Measurements from ENCODE around the gene GRIFIN. TPM values are rescaled to one million over a fixed set of nuclear protein-coding genes. Genes with fewer than 3 reads are reported as not detected.
A peak's percentile ranks its signal among the peaks of the same experiment; 100 is the strongest.

The GRIFIN gene
- total and polyA plus RNA-seq, 7 donors = not detected

DNA sequence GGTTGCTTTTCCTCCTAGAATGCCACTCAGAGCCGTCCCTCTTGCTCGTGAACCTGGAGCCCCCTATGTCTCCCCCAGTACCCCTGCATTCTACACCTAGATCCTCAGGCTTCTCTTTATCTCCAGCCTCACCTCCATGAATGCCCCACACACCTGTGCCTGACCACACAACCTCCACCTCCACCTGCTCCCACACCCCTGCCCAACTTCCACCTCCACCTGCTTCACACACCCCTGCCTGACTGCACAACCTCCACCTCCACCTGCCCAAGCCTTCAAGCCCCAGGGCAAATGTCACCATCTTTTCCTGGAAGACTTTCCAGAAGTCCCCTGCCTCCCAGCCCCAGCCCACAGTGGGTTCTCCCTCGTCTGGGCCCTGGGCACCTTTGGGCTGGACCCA is 36.5 kb upstream of the GRIFIN start:
- Histone ChIP-seq H3K27me3 (no peaks in the 10 kb centered on the region), H3K4me1 (peaks cover 0 to 16% (median 10%) of the 10 kb centered on the region in 4 donors), H3K27ac (no peak overlapping the region), H3K9me3 (no peaks in the 10 kb centered on the region), H3K36me3 (no peaks in the 10 kb centered on the region), H3K4me3 (no peak overlapping the region)
- DNase-seq = no peak
- 70 to 81% methylated on average over 3 of the region's 3 CpGs for WGBS, 2 donors
- TF ChIP-seq POLR2AphosphoS5 (IDR thresholded peaks at IDR 0.05) (no peak), POLR2A (IDR thresholded peaks at IDR 0.05) (no peak)
- TF ChIP-seq, protein P1, sequence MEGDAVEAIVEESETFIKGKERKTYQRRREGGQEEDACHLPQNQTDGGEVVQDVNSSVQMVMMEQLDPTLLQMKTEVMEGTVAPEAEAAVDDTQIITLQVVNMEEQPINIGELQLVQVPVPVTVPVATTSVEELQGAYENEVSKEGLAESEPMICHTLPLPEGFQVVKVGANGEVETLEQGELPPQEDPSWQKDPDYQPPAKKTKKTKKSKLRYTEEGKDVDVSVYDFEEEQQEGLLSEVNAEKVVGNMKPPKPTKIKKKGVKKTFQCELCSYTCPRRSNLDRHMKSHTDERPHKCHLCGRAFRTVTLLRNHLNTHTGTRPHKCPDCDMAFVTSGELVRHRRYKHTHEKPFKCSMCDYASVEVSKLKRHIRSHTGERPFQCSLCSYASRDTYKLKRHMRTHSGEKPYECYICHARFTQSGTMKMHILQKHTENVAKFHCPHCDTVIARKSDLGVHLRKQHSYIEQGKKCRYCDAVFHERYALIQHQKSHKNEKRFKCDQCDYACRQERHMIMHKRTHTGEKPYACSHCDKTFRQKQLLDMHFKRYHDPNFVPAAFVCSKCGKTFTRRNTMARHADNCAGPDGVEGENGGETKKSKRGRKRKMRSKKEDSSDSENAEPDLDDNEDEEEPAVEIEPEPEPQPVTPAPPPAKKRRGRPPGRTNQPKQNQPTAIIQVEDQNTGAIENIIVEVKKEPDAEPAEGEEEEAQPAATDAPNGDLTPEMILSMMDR (IDR thresholded peaks at IDR 0.05) = no peak
- intact Hi-C loops (cut with DNase I) = no loop called here

DNA sequence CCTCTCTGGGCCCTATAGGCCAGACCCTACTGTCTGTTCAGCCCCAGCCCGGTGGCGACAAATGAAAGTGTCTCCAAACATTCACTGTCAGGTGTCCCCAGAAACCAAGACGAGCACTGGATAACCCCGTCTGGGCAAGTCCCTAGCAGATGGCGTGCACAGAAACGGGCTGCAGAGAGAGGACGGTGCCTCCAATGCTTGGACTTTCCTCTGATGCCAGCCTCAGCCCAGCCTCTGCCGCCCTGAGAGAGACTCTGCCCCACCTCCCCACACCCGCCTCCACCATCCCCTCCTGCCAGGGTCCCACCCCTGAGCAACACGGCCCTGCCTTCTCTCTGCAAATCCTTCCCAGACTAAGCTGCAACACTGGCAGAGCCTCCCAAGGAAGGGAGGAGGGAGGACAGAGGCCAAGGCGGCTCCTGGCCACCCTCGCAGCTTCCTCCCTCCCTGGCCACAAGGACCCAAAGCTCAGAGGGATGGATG is 36.0 kb upstream of the GRIFIN start:
- H3K36me3 ChIP-seq = no peaks in the 10 kb centered on the region
- H3K27ac ChIP-seq = peak overlapping the region in 2 of 4 donors; percentile 37 to 49
- peaks cover 0 to 16% (median 10%) of the 10 kb centered on the region in 4 donors for H3K4me1 ChIP-seq
- no peak for DNase-seq
- no peaks in the 10 kb centered on the region for H3K27me3 ChIP-seq
- intact Hi-C loops (cut with DNase I) = no loop called here
- TF ChIP-seq EP300 (IDR thresholded peaks at IDR 0.05) = no peak
- TF ChIP-seq, protein P1 (IDR thresholded peaks at IDR 0.05) = no peak
- no peak for TF ChIP-seq POLR2A (IDR thresholded peaks at IDR 0.05)
- TF ChIP-seq POLR2AphosphoS5 (IDR thresholded peaks at IDR 0.05) = no peak
- no peak overlapping the region for H3K4me3 ChIP-seq
- H3K9me3 ChIP-seq = no peaks in the 10 kb centered on the region
- WGBS, 2 donors = 9 to 30% methylated on average over 12 of the region's 12 CpGs

- H3K4me1 ChIP-seq = peaks cover 0 to 16% (median 10%) of the 10 kb centered on the region in 4 donors
- WGBS, 2 donors = 20 to 34% methylated on average over 18 of the region's 18 CpGs
Observed at GRCh38 chr7:2511769-2512168, 35.6 kb upstream of the GRIFIN start.

DNA sequence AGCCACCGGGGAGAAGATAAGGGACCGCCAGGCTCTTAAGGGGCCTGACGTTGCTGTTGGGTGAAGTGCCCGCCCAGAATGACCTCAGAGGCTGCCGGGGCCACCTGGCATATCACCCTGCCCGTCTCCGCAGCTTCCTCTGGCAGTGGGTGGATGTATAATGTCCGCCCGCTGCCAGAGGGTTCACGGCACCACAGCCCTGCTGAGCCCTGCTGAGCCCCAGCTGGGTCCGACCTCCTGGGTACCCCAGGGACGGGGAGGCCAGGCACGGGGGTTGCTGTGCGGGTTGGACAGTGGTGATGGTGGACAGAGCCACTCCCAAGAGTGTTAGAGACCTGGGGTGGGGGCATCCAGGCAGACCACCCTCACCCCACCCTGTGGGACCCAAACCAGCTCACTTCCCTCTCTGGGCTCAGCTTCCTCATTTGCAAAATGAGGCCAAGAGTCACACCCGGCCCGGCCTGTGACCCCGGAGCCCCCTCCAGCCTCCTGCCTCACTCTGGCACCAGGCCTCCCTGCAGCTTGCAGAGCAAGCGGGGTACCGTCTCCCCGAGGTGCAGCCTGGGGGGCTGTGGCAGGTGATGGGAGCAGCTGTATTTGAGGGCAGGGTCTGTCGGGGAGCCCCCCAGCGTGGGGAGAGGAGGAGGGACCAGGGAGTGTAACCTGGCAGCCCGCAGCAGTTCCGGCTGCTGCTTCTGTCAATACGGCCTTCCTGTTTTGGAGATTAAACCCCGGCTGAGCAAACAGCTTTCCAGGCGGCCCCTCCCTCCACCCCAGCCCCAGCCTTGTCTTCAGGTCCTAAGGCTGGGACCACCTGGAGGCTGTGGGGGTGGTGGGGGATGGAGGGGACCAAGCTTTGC is 34.9 kb upstream of the GRIFIN start:
- intact Hi-C loops (cut with DNase I) = no loop called here
- 13 to 19% methylated on average over 27 of the region's 27 CpGs for WGBS, 2 donors
- TF ChIP-seq POLR2AphosphoS5 (IDR thresholded peaks at IDR 0.05) (no peak), EP300 (IDR thresholded peaks at IDR 0.05) (no peak), POLR2A (IDR thresholded peaks at IDR 0.05) (no peak)
- TF ChIP-seq, protein P1 (IDR thresholded peaks at IDR 0.05) = no peak
- no peak for DNase-seq
- no peaks in the 10 kb centered on the region for H3K36me3 ChIP-seq
- H3K9me3 ChIP-seq = no peaks in the 10 kb centered on the region
- H3K27ac ChIP-seq = peak overlapping the region; percentile 15 to 49 (median 32)
- peaks cover 0 to 16% (median 10%) of the 10 kb centered on the region in 4 donors for H3K4me1 ChIP-seq
- H3K4me3 ChIP-seq = no peak overlapping the region
- no peaks in the 10 kb centered on the region for H3K27me3 ChIP-seq

More at GRCh38 chr7:2511769-2512168, 35.6 kb upstream of the GRIFIN start:
- intact Hi-C loops (cut with DNase I) = no loop called here
- Histone ChIP-seq H3K4me3 (no peak overlapping the region), H3K9me3 (no peaks in the 10 kb centered on the region), H3K27ac (peak overlapping the region in 3 of 4 donors; percentile 15 to 49 (median 37)), H3K36me3 (no peaks in the 10 kb centered on the region), H3K27me3 (no peaks in the 10 kb centered on the region)
- no peak for TF ChIP-seq POLR2A (IDR thresholded peaks at IDR 0.05)
- TF ChIP-seq EP300 (IDR thresholded peaks at IDR 0.05) = no peak
- no peak for TF ChIP-seq POLR2AphosphoS5 (IDR thresholded peaks at IDR 0.05)
- DNase-seq = no peak

- Histone ChIP-seq H3K4me3 (no peak overlapping the region), H3K4me1 (peaks cover 0 to 16% (median 10%) of the 10 kb centered on the region in 4 donors), H3K27ac (peak overlapping the region in 2 of 4 donors; percentile 26 to 49), H3K36me3 (no peaks in the 10 kb centered on the region), H3K9me3 (no peaks in the 10 kb centered on the region), H3K27me3 (no peaks in the 10 kb centered on the region)
- 87 to 88% methylated on average over 13 of the region's 13 CpGs for WGBS, 2 donors
- intact Hi-C loops (cut with DNase I) = no loop called here
- TF ChIP-seq POLR2AphosphoS5 (IDR thresholded peaks at IDR 0.05) = no peak
- TF ChIP-seq EP300 (IDR thresholded peaks at IDR 0.05) = no peak
- TF ChIP-seq POLR2A (IDR thresholded peaks at IDR 0.05) = no peak
- TF ChIP-seq, protein P1 (IDR thresholded peaks at IDR 0.05) = no peak
- DNase-seq = no peak
Observed at GRCh38 chr7:2510130-2510776, 34.1 kb upstream of the GRIFIN start.

Measured in sigmoid colon (tissue), 7 donors.